M059J (cell line): ENCODE results near the gene AGBL3. TPM values are rescaled to one million over a fixed set of nuclear protein-coding genes. Genes with fewer than 3 reads are reported as not detected.
A peak's percentile ranks its signal among the peaks of the same experiment; 100 is the strongest.

ENCODE experiments used
- DNase-seq: peaks from one replicate; pipeline ENCODE4 v3.0.0-alpha.2; 2012; ENCODE audit warnings: low read depth
- total RNA-seq: library from RNA; depleted of rRNA; stranded (reverse); fragments of >200 nt; shearing (Covaris generic); gene quantifications from 2 replicates; pipeline ENCODE4 v1.2.3, GENCODE V29; 2014

The AGBL3 gene
- total RNA-seq, 1 experiment from 2014 or later = 1.8 TPM

GRCh38 chr7:135147341-135147898 lies 161.1 kb downstream of the AGBL3 start:
- DNase-seq = peak; percentile 40

- DNase-seq = peak; percentile 85
Observed at GRCh38 chr7:135147899-135148721, 161.8 kb downstream of the AGBL3 start, which contains the start of gene TMEM140. TMEM140 (plus strand) TSS chr7:135148072; CDS start chr7:135164442, 16,370 bp downstream.

GRCh38 chr7:135150072-135150782 lies 163.9 kb downstream of the AGBL3 start:
- DNase-seq = no peak

GRCh38 chr7:135151132-135151531 lies 164.8 kb downstream of the AGBL3 start:
- DNase-seq = no peak

GRCh38 chr7:135151533-135151932 lies 165.2 kb downstream of the AGBL3 start:
- DNase-seq = no peak

- no peak for DNase-seq
Observed at GRCh38 chr7:135152442-135152841, 166.1 kb downstream of the AGBL3 start.

- DNase-seq = no peak
Observed at GRCh38 chr7:135154734-135155133, 168.4 kb downstream of the AGBL3 start.

- DNase-seq = no peak
Observed at GRCh38 chr7:135156290-135156689, 170.0 kb downstream of the AGBL3 start.

GRCh38 chr7:135158141-135158655 lies 171.9 kb downstream of the AGBL3 start:
- DNase-seq = no peak

- DNase-seq = no peak
Observed at GRCh38 chr7:135158874-135159273, 172.6 kb downstream of the AGBL3 start.

GRCh38 chr7:135159359-135160085 lies 173.2 kb downstream of the AGBL3 start:
- DNase-seq = no peak

- peak; percentile 82 for DNase-seq
Observed at GRCh38 chr7:135160098-135160857, 174.0 kb downstream of the AGBL3 start.

GRCh38 chr7:135160858-135161653 lies 174.7 kb downstream of the AGBL3 start:
- no peak for DNase-seq

GRCh38 chr7:135161669-135162068 lies 175.4 kb downstream of the AGBL3 start:
- DNase-seq = no peak

- DNase-seq = no peak
Observed at GRCh38 chr7:135162382-135163001, 176.2 kb downstream of the AGBL3 start.

GRCh38 chr7:135164357-135165061 lies 178.2 kb downstream of the AGBL3 start:
- no peak for DNase-seq

GRCh38 chr7:135165862-135166261 lies 179.6 kb downstream of the AGBL3 start:
- no peak for DNase-seq

GRCh38 chr7:135166338-135166990 lies 180.2 kb downstream of the AGBL3 start:
- DNase-seq = no peak
